Stimulated activated CD8-positive, alpha-beta memory T cell treated with anti-CD3 and anti-CD28 coated beads, Interleukin-12 subunit alpha, Interleukin-12 subunit beta, amount 100 ng/mL, for 24 hours (primary cell): Measurements from ENCODE around the gene ATOX1.

Experiments
- DNase-seq: peaks from one replicate; pipeline ENCODE4 v3.0.0-alpha.2; 2020; ENCODE audit errors: extremely low read depth

ATOX1 gene

GRCh38 chr5:151697452-151697851 lies 61.0 kb downstream of the ATOX1 start:
- no peak for DNase-seq

- no peak for DNase-seq
These were observed 61.9 kb downstream of the ATOX1 start for GRCh38 chr5:151696470-151697061.

GRCh38 chr5:151695464-151695863 lies 63.0 kb downstream of the ATOX1 start:
- no peak for DNase-seq

- DNase-seq: no peak
These were observed 64.4 kb downstream of the ATOX1 start for GRCh38 chr5:151694035-151694485.
